Adrenal gland (tissue), 12 donors: ENCODE results near the gene RBM26. TPM values are rescaled to one million over a fixed set of nuclear protein-coding genes. Genes with fewer than 3 reads are reported as not detected.

Experiments used
- DNase-seq, 7 donors: peaks; one replicate each; pipeline ENCODE4 v3.0.0-alpha.2; 2019 to 2020
- H3K27ac ChIP-seq, 5 donors: fragments of 200-600 bp; sonication (generic) in 4 of 5; 1 replicate in 3 of 5; 2 replicates in 2 of 5; pipeline versions ENCODE4 v1.5.1 to v1.8.0; 2016 to 2020; ENCODE audit warnings: mild to moderate bottlenecking in 1 of 5
- H3K27me3 ChIP-seq: fragments of 200-600 bp; 2 replicates; pipeline ENCODE4 v1.8.0; 2021
- H3K36me3 ChIP-seq, 2 donors: fragments of 200-600 bp; replicated peaks in 1 of 2; 1 replicate in 1 of 2; 2 replicates in 1 of 2; pipeline versions ENCODE4 v1.5.1 to v1.8.0; 2018 to 2022
- H3K4me1 ChIP-seq, 2 donors: fragments of 200-600 bp; replicated peaks in 1 of 2; 1 replicate in 1 of 2; 2 replicates in 1 of 2; pipeline versions ENCODE4 v1.5.1 to v1.8.0; 2018 to 2021
- H3K4me3 ChIP-seq, 4 donors: fragments of 200-600 bp; sonication (generic) in 3 of 4; one replicate each; pipeline ENCODE4 v1.5.1; 2016 to 2018
- H3K9me3 ChIP-seq, 3 donors: fragments of 200-600 bp; sonication (generic) in 1 of 3; replicated peaks in 1 of 3; 1 replicate in 2 of 3; 2 replicates in 1 of 3; pipeline versions ENCODE4 v1.5.1 to v1.8.0; 2016 to 2021
- POLR2A ChIP-seq, 2 donors: fragments of 450-650 bp; IDR thresholded peaks; one replicate each; pipeline ENCODE4 v1.6.1; 2017; ENCODE audit warnings: antibody characterized with exemption in 2 of 2, mild to moderate bottlenecking in 2 of 2, moderate library complexity in 1 of 2
- WGBS, 4 donors: extraction: QIAGEN DNeasy Blood & Tissue Kit in 2 of 4; methylation state at CpG; one replicate each; pipeline versions ENCODE4 v1.1.5 to v1.1.7; 2013 to 2017; 5-methylcytosine and 5-hydroxymethylcytosine counted together
- intact Hi-C, 2 donors: fragments of 100-400 bp; cut with DNase I; formaldehyde crosslinking; loops; one replicate each; pipeline versions ENCODE4 v1.14.1 to v1.15.0; 2022 to 2023
- polyA plus RNA-seq, 3 donors: library from polyadenylated mRNA; stranded (reverse); fragments of 200-250 nt in 2 of 3; fragments of 350-450 nt in 1 of 3; fragmentation: Illumina TruSeq in 1 of 3; extraction: RNeasy Lipid Tissue Mini Kit (QIAGEN cat#74804) in 1 of 3; gene quantifications; one replicate each; pipeline ENCODE4 v1.2.3, GENCODE V29; 2013 to 2014
- total RNA-seq, 9 donors: library from RNA; depleted of rRNA in 4 of 9; stranded (reverse); fragments of >200 nt in 4 of 9; fragments of 120-200 nt in 1 of 9; fragmentation: NEBNext Ultra II Directional in 1 of 9; extraction: Animal tissue kit (Norgen Biotek cat#: 25700) in 1 of 9; gene quantifications; one replicate each; pipeline versions ENCODE4 v1.1.0 to v1.2.4, GENCODE V29; 2013 to 2023
- TF ChIP-seq, protein P1 (sequence below), 6 experiments: fragments of 450-650 bp in 4 of 6; fragments of 200-600 bp in 2 of 6; sonication (generic) in 1 of 6; IDR thresholded peaks; 1 replicate in 5 of 6; 2 replicates in 1 of 6; pipeline versions ENCODE4 v1.5.1 to v1.8.0; 2016 to 2021; ENCODE audit warnings: antibody characterized with exemption in 6 of 6, mild to moderate bottlenecking in 2 of 6, moderate library complexity in 1 of 6
- donor health status: healthy with polysubstance abuse.
- donor health status: Bipolar disorder and iron deficiency.
- donor health status: DM: yes; HTN: yes; CAD: no.
- donor health status: DM: no; HTN: no; CAD: no.
- donor health status: DM: no; HTN: no; CAD: no.
- donor health status: DM: yes; HTN: yes; CAD: no.

RBM26 gene
- total and polyA plus RNA-seq, 12 donors: 18.7 to 62.5 (median 39.7) TPM

DNA sequence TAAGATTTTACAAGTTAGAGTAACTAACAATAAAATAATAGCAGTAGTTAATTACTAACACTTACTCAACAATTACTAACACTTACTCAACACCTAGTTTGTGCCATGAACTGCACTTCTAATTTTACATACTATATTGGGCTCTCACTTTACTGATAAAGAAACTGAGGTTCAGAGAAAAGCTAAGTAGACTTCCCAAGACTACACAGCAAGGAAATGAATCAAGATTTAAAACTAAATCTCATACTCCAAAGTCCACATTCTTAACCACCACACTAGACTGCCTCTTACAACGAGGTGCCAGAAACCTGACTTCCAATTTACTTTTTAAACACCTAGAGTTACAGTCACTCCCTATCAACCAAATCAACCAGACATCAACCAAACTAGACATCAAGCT lies 25.1 kb downstream of the RBM26 start:
- intact Hi-C loops: no loop called here
- no peak for DNase-seq
- H3K27ac ChIP-seq: no peak overlapping the region
- 89 to 100% (median 94%) methylated on average over 1 of the region's 1 CpG for WGBS, 4 donors
- no peaks in the 10 kb centered on the region for H3K27me3 ChIP-seq
- H3K36me3 ChIP-seq: peaks cover 0 to 20% of the 10 kb centered on the region in 2 donors
- TF ChIP-seq, protein P1, sequence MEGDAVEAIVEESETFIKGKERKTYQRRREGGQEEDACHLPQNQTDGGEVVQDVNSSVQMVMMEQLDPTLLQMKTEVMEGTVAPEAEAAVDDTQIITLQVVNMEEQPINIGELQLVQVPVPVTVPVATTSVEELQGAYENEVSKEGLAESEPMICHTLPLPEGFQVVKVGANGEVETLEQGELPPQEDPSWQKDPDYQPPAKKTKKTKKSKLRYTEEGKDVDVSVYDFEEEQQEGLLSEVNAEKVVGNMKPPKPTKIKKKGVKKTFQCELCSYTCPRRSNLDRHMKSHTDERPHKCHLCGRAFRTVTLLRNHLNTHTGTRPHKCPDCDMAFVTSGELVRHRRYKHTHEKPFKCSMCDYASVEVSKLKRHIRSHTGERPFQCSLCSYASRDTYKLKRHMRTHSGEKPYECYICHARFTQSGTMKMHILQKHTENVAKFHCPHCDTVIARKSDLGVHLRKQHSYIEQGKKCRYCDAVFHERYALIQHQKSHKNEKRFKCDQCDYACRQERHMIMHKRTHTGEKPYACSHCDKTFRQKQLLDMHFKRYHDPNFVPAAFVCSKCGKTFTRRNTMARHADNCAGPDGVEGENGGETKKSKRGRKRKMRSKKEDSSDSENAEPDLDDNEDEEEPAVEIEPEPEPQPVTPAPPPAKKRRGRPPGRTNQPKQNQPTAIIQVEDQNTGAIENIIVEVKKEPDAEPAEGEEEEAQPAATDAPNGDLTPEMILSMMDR (IDR thresholded peaks at IDR 0.05): no peak
- no peak for TF ChIP-seq POLR2A (IDR thresholded peaks at IDR 0.05)
- H3K9me3 ChIP-seq: no peaks in the 10 kb centered on the region
- H3K4me1 ChIP-seq: peaks cover 0 to 16% of the 10 kb centered on the region in 2 donors
- H3K4me3 ChIP-seq: no peak overlapping the region

DNA sequence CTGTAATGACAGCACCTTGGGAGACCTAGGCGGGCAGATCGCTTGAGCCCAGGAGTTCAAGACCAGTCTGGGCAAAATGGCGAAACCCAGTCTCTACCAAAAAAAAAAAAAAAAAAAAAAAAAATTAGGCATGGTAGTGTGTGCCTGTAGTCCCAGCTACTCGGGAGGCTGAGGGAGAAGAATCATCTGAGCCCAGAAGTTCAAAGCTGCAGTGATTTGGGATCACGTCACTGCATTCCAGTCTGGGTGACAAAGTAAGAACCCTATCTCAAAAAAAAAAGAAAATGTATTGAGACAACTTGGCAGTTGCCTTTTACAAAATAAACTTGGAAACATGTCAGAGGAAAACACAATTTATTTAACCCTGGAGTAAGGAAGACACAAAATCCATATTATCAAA lies 26.8 kb downstream of the RBM26 start:
- H3K4me1 ChIP-seq: peaks cover 0 to 5% of the 10 kb centered on the region in 2 donors

DNA sequence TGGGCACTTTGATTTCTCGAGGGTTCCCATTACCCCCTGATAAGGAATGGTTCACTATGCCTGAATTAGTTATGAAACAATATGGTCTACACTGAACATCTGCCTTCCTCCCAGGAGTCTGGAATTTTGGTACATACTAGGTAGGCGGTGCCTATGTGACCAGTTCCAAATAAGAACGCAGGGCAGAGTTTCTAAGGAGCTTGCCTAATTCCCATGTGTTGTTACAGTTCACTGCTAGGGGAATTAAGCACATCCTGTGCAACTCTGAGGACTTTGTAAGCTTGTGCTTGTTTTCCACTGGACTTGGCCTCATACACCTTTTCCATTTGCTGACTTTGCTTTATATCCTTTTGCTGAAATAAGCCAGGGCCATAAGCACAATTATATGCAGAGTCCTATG lies 29.2 kb downstream of the RBM26 start:
- Histone ChIP-seq H3K27ac (no peak overlapping the region), H3K27me3 (no peaks in the 10 kb centered on the region), H3K9me3 (no peaks in the 10 kb centered on the region), H3K36me3 (peaks cover 0 to 33% of the 10 kb centered on the region in 2 donors), H3K4me1 (no peaks in the 10 kb centered on the region), H3K4me3 (no peak overlapping the region)
- intact Hi-C loops: no loop called here
- WGBS, 4 donors: 82 to 96% (median 89%) methylated on average over 3 of the region's 3 CpGs
- TF ChIP-seq, protein P1 (IDR thresholded peaks at IDR 0.05): no peak
- TF ChIP-seq POLR2A (IDR thresholded peaks at IDR 0.05): no peak
- DNase-seq: no peak

More for the DNA sequence above, 26.8 kb downstream of the RBM26 start:
- WGBS, 4 donors: 77 to 85% (median 81%) methylated on average over 5 of the region's 5 CpGs
- Histone ChIP-seq H3K4me3 (no peak overlapping the region), H3K9me3 (no peaks in the 10 kb centered on the region), H3K27me3 (no peaks in the 10 kb centered on the region), H3K36me3 (peaks cover 0 to 27% of the 10 kb centered on the region in 2 donors), H3K27ac (no peak overlapping the region)
- peak in 2 of 7 donors; percentile 24 to 34 for DNase-seq
- TF ChIP-seq POLR2A (IDR thresholded peaks at IDR 0.05): no peak
- TF ChIP-seq, protein P1 (IDR thresholded peaks at IDR 0.05): no peak
- intact Hi-C loops: no loop called here

DNA sequence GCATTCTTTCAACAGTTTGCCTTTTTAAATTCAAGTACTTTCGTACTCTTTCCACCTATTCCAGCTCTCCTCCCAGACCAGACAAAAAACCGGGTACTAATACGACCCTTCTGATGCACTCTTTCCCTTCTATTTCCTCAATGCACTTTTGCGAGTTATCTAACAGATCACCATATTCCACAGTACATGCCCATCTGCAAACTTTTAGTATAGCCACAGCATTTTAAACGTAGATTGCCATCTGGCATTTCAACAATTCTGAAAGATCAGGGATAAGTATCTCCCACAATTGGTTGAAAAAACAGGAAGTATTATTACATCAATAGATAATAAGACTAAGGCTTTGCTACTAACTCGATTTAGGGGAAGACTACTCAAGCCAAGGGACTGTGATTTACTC lies 31.5 kb downstream of the RBM26 start:
- 85 to 92% (median 89%) methylated on average over 6 of the region's 6 CpGs for WGBS, 4 donors
- intact Hi-C loops: no loop called here
- TF ChIP-seq POLR2A (IDR thresholded peaks at IDR 0.05): no peak
- TF ChIP-seq, protein P1 (IDR thresholded peaks at IDR 0.05): no peak
- Histone ChIP-seq H3K9me3 (no peaks in the 10 kb centered on the region), H3K36me3 (peaks cover 0 to 52% of the 10 kb centered on the region in 2 donors), H3K4me3 (no peak overlapping the region), H3K27me3 (no peaks in the 10 kb centered on the region), H3K4me1 (no peaks in the 10 kb centered on the region), H3K27ac (no peak overlapping the region)
- DNase-seq: no peak
